HG02610 (cell line): Measurements from ENCODE around the gene PP2D1.
A peak's percentile ranks its signal among the peaks of the same experiment; 100 is the strongest.
"Not testable (repeated sequence)": the region's sequence is repeated elsewhere in the genome, so short reads cannot be mapped to it uniquely, and the experiment has no call there.

ENCODE experiments used
- ATAC-seq: cut with Tn5 transposase; IDR thresholded peaks from one replicate; pipeline ENCODE4 v1.9.1; 2021; ENCODE audit warnings: mild to moderate bottlenecking, moderate library complexity; ENCODE audit not compliant: unreplicated experiment

Gene PP2D1

GRCh38 chr3:20012164-20012563, at the start of gene PP2D1:
Gene PP2D1 (minus strand): TSS chr3:20012264. CDS start chr3:20012072, 192 bp downstream.
- ATAC-seq: no peak

DNA sequence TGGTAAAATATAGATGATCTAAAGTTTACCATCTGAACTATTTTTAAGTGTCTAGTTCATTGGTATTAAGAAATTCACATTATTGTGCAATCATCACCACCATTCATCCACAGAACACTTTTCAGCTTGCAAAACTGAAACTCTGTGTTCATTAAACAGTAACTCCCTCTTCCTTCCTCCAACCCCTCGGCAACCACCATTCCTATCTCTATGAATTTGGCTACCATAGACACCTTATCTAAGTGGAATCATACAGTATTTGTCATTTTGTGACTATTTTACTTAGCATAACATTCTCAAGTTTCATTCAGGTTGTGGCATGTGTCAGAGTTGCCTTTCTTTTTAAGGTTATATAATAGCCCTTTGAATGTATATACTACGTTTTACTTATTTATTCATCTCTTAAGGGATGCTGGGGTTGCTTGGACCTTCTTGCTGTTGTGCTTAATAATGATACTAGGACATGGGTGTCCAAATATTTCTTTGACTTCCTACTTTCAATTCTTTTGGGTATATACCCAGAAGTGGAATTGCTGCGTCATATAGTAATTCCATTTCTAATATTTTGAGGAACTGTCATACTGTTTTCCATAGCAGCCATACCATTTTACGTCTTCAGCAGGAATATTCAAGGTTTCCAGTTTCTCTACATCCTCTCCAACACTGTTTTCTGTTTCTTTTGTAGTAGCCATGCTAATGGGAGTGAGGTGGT, 49.1 kb upstream of the PP2D1 start:
- peak; percentile 59 for ATAC-seq

- no peak for ATAC-seq
Observed at GRCh38 chr3:20059929-20060328, 47.9 kb upstream of the PP2D1 start.

GRCh38 chr3:20057612-20058180, 45.6 kb upstream of the PP2D1 start:
- no peak for ATAC-seq

- ATAC-seq: peak; percentile 58
Observed at GRCh38 chr3:20056725-20057611, 44.9 kb upstream of the PP2D1 start.

DNA sequence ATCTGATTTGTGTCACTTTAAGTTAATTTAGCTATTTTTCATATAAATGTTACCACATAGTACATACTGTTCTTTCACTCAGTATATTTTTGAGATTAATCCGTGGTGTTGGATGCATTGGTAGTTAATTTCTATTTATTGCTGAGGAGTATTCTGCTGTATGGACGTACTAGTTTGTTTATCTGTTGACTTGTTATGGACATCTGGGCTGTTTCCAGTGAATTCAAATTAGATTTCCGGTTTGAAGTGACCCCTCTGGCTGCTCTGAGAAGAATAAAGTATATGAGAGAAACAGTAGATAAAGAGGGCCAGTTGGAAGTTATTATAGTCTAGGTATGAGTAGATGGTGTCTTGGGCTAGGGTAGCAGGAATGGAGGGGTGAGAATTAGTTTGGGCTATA, 43.8 kb upstream of the PP2D1 start:
- no peak for ATAC-seq

DNA sequence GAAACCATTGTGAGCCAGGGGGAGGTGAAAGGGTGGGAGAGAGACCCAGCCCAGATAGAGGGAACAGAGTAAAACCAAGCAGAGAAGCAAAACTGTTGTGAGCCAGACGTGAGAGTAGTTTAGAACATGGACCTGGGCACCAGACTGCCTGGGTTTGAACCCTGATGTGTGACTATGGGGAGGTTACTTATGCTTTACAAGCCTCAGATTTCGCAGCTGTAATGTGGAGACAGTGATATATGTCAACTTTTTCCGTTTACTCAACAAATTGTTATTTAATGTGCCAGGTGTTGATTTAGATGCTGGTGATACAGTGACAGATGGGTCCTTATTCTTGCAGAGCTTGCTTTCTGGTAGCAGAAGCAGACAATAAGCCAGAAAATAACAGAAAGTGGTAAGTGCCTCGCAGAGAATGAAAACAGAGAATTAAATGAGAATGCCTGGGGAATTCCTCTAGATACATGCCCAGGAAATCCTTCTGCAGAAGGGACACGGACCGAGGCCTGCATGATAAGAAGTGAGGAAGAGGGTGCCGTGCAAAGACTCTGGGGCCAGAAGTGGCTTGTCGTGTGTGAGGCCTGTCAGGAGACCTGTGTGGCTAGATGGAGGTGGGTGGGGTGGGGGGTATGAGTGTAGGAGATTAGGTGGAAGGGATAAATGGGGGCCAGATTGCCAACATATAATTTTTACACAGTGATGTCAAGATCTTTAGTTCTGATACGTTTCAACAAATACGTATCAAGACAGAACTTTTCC, 43.1 kb upstream of the PP2D1 start:
- ATAC-seq: peak; percentile 24

DNA sequence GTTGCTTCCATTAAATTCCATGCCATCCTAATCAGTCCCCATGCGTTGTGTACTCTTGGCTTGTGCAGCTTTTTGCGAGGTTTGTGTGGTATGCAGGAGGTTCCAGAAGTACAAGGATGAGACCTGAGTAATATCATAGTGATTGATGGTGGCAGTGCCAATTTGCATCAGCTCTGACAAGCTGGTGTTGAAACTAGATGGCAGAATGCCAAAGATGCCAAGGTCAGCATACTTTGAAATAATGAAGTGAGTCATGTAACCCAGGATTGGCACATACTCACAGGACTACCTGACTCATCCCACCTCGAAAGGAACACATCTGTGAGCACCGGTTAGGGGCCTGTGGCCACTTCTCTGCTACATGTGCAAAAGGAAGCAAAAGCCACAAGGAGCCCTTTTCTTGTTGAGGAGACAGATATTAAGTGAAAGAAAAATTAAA, 42.5 kb upstream of the PP2D1 start:
- ATAC-seq: peak; percentile 77

- ATAC-seq: no peak
Observed at GRCh38 chr3:20052851-20053250, 40.8 kb upstream of the PP2D1 start.

- ATAC-seq: no peak
Observed at GRCh38 chr3:20051123-20051806, 39.2 kb upstream of the PP2D1 start.

GRCh38 chr3:20047976-20048883, 36.2 kb upstream of the PP2D1 start:
- ATAC-seq: peak; percentile 34

GRCh38 chr3:20047341-20047779, 35.3 kb upstream of the PP2D1 start:
- ATAC-seq: no peak

- no peak for ATAC-seq
Observed at GRCh38 chr3:20046556-20046955, 34.5 kb upstream of the PP2D1 start.

DNA sequence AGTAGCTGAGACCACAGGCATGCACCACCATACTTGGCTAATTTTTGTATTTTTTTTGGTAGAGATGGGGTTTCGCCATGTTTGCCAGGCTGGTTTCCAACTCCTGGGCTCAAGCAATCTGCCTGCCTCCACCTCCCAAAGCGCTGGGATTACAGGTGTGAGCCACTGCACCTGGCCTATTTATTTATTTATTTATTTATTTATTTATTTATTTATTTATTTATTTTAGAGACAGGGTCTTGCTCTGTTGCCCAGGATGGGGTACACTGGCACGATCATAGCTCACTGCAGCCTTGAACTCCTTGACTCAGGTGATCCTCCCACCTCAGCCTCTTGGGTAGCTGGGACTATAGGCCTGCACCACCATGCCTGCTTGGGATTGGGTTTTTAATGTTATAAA, 33.1 kb upstream of the PP2D1 start:
- not testable (repeated sequence) for ATAC-seq

- no peak for ATAC-seq
Observed at GRCh38 chr3:20043825-20044224, 31.8 kb upstream of the PP2D1 start.

DNA sequence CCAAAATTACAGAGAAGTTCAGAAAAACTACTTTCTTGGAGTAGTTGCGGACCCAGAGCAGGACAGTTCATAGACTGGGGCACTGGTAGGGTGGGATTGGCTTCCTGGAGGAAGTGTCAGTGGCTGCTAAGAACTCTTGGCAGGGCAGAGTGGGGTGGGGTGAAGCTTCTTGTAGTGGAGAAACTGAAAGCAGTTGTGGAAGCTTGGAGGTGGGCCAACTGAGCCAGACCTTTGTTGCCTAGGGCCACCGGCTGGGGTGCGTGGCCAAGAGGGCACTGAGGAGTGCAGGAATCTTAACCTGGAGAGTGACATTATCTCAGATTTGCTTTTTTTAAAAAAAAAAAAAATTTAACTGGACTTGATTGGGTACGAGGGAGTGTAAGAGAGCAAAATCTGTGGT, 31.3 kb upstream of the PP2D1 start:
- peak; percentile 29 for ATAC-seq

GRCh38 chr3:20042331-20042730, 30.3 kb upstream of the PP2D1 start:
- no peak for ATAC-seq

DNA sequence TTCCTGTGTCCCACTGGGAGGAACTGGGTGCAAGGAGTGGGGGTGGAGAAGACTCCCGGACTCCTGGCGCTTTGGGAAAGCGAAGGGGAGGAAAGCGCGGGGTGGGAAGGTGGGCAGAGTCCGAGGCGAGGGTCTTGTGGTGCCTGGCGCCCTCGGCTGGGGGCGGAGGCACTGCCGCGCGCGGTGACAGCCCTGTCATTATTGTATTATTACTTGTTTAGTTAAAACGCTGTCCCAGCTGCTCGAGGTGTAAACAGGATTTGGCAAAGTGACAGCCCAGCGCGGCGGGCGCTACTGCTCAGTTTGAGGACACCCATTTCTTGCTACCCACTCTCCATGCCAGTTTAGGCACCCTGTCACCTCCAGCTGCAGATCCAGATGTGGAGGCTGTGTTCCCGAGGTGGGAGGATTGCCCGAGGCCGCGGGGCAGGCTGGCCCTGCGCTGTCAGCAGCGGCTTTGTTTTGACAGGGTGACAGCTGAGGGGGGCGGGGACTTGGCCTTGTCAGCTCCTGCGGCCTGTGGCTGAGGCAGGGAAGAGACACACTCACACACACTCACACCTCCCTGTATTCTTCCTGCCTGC, 29.2 kb upstream of the PP2D1 start:
- ATAC-seq: peak; percentile 49
